ENCODE measurements around the gene CRYGN.

- TF ChIP-seq, protein P1, sequence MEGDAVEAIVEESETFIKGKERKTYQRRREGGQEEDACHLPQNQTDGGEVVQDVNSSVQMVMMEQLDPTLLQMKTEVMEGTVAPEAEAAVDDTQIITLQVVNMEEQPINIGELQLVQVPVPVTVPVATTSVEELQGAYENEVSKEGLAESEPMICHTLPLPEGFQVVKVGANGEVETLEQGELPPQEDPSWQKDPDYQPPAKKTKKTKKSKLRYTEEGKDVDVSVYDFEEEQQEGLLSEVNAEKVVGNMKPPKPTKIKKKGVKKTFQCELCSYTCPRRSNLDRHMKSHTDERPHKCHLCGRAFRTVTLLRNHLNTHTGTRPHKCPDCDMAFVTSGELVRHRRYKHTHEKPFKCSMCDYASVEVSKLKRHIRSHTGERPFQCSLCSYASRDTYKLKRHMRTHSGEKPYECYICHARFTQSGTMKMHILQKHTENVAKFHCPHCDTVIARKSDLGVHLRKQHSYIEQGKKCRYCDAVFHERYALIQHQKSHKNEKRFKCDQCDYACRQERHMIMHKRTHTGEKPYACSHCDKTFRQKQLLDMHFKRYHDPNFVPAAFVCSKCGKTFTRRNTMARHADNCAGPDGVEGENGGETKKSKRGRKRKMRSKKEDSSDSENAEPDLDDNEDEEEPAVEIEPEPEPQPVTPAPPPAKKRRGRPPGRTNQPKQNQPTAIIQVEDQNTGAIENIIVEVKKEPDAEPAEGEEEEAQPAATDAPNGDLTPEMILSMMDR (IDR thresholded peaks at IDR 0.05 in 2 of 3, conservative IDR thresholded peaks at IDR 0.05 in 1 of 3; ENCODE audit: insufficient read depth in 2 of 3, low read depth in 1 of 3, low read length in 3 of 3): no peak
- no peak for TF ChIP-seq THAP7 (CRISPR knock-in tag; IDR thresholded peaks at IDR 0.05)
- no peak for TF ChIP-seq NR2C2 (CRISPR knock-in tag; IDR thresholded peaks at IDR 0.05)
- no peak for TF ChIP-seq NR2C2 (tag; IDR thresholded peaks at IDR 0.05)
- no peak for TF ChIP-seq ZNF311 (CRISPR knock-in tag; IDR thresholded peaks at IDR 0.05)
- no peak for TF ChIP-seq KAT7 (CRISPR knock-in tag; IDR thresholded peaks at IDR 0.05; ENCODE audit: borderline replicate concordance)
- no peak for TF ChIP-seq CEBPB (tag; IDR thresholded peaks at IDR 0.05)
- no peak for TF ChIP-seq ZNF174 (CRISPR knock-in tag; IDR thresholded peaks at IDR 0.05)
These were observed 13.5 kb downstream of the CRYGN start for GRCh38 chr7:151426441-151426903.
